Endodermal cell (in vitro differentiated cells): ENCODE results near the gene BARX2. TPM values are rescaled to one million over a fixed set of nuclear protein-coding genes. Genes with fewer than 3 reads are reported as not detected.
"Not testable (repeated sequence)": the region's sequence is repeated elsewhere in the genome, so short reads cannot be mapped to it uniquely, and the experiment has no call there.

Experiments
- DNase-seq: peaks from one replicate; pipeline ENCODE4 v3.0.0-alpha.2; 2017
- H3K27ac ChIP-seq: 2 replicates; pipeline ENCODE4 v1.5.1; 2013; ENCODE audit warnings: mild to moderate bottlenecking, low read depth, low read length, moderate library complexity
- H3K27me3 ChIP-seq: 2 replicates; pipeline ENCODE4 v1.6.1; 2013; ENCODE audit warnings: mild to moderate bottlenecking, low read length, moderate library complexity; ENCODE audit not compliant: insufficient read depth, control insufficient read depth, poor library complexity, severe bottlenecking
- H3K36me3 ChIP-seq: 2 replicates; pipeline ENCODE4 v1.7.0; 2013; ENCODE audit warnings: mild to moderate bottlenecking, low read length, moderate library complexity; ENCODE audit not compliant: control insufficient read depth, insufficient read depth
- H3K4me1 ChIP-seq: one replicate; pipeline ENCODE4 v1.7.0; 2013; ENCODE audit warnings: low read length; ENCODE audit not compliant: control insufficient read depth, insufficient read depth
- H3K4me3 ChIP-seq: 2 replicates; pipeline ENCODE4 v1.5.1; 2013; ENCODE audit warnings: mild to moderate bottlenecking, low read length, moderate library complexity
- H3K9ac ChIP-seq: 2 replicates; pipeline ENCODE4 v1.6.1; 2013; ENCODE audit warnings: mild to moderate bottlenecking, low read length, moderate library complexity; ENCODE audit not compliant: poor library complexity, severe bottlenecking; ENCODE audit errors: extremely low read depth
- H3K9me3 ChIP-seq: 2 replicates; pipeline ENCODE4 v1.6.1; 2013; ENCODE audit warnings: mild to moderate bottlenecking, low read length, moderate library complexity; ENCODE audit not compliant: control insufficient read depth
- H3K27ac Mint-ChIP-seq: 2 replicates; pipeline ENCODE4 v1.8.0; 2020; ENCODE audit warnings: mixed read lengths
- H3K27me3 Mint-ChIP-seq: 2 replicates; pipeline ENCODE4 v1.8.0; 2021; ENCODE audit warnings: mild to moderate bottlenecking, mixed read lengths; ENCODE audit not compliant: insufficient read depth
- H3K36me3 Mint-ChIP-seq: 2 replicates; pipeline ENCODE4 v1.8.0; 2020; ENCODE audit warnings: low read depth, mixed read lengths
- H3K4me1 Mint-ChIP-seq: 2 replicates; pipeline ENCODE4 v1.8.0; 2020; ENCODE audit warnings: mixed read lengths
- H3K4me3 Mint-ChIP-seq: 2 replicates; pipeline ENCODE4 v1.8.0; 2020; ENCODE audit warnings: mild to moderate bottlenecking, moderate library complexity, mixed read lengths
- H3K9me3 Mint-ChIP-seq: 2 replicates; pipeline ENCODE4 v1.8.0; 2020; ENCODE audit warnings: mild to moderate bottlenecking, mixed read lengths
- WGBS, 2 experiments: methylation state at CpG; one replicate each; pipeline versions ENCODE4 v1.1.5 to v1.1.7; 2013; ENCODE audit warnings: missing lambda C conversion rate in 2 of 2, mixed read lengths in 1 of 2; ENCODE audit not compliant: insufficient coverage in 1 of 2, insufficient read length in 1 of 2; 5-methylcytosine and 5-hydroxymethylcytosine counted together
- long read RNA-seq, 4 experiments: library from polyadenylated mRNA in 2 of 4; library from RNA in 1 of 4; library from capped mRNA in 1 of 4; stranded (forward) in 3 of 4; unstranded in 1 of 4; transcript quantifications; one replicate each; pipeline ENCODE4 v2.0.0, GENCODE V29; 2020 to 2021; ENCODE audit warnings: inconsistent platforms in 1 of 4
- polyA plus RNA-seq, 2 experiments: library from polyadenylated mRNA; stranded (reverse); fragments of 50-300 nt; gene quantifications; one replicate each; pipeline ENCODE4 v1.2.3, GENCODE V29; 2013
- total RNA-seq, 2 donors: library from RNA; stranded (reverse); fragmentation: NEBNext Ultra II Directional in 1 of 2; extraction: Animal tissue kit (Norgen Biotek cat#: 25700) in 1 of 2; gene quantifications; 2 replicates in 1 of 2; 3 replicates in 1 of 2; pipeline ENCODE4 v1.2.1, GENCODE V29; 2021
- TF ChIP-seq, protein P1 (sequence below): fragments of 200-600 bp; sonication (generic); conservative IDR thresholded peaks from 2 replicates; pipeline ENCODE4 v1.5.0; 2021; ENCODE audit warnings: antibody characterized with exemption, mild to moderate bottlenecking

The BARX2 gene, protein sequence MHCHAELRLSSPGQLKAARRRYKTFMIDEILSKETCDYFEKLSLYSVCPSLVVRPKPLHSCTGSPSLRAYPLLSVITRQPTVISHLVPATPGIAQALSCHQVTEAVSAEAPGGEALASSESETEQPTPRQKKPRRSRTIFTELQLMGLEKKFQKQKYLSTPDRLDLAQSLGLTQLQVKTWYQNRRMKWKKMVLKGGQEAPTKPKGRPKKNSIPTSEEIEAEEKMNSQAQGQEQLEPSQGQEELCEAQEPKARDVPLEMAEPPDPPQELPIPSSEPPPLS
- total RNA-seq, result not detected
- polyA plus RNA-seq (2013, experiment 1 of 2), result not detected
- not detected for polyA plus RNA-seq (2013, experiment 2 of 2)
- long read RNA-seq, experiment 1, result 0 reads
- long read RNA-seq, experiment 2, partial matches to known transcripts, result 0 of 1 reads
- long read RNA-seq, experiment 2, other reads (novel, unspliced or antisense), result 1 of 1 reads
- long read RNA-seq, experiment 3, result 0 reads
- long read RNA-seq, experiment 4, result 0 reads

- whole genome bisulfite sequencing, 2 experiments, result 5 to 12% methylated on average over 21 to 81 of the region's 81 CpGs
- H3K27me3 Mint-ChIP-seq, result peaks cover 93% of the 10 kb centered on the region
- H3K4me1 ChIP-seq, result no peaks in the 10 kb centered on the region
- peak within 1 kb of the TSS; percentile 79 for H3K4me3 ChIP-seq
- H3K4me3 Mint-ChIP-seq, result peak within 1 kb of the TSS; percentile 61
- no peaks in the 10 kb centered on the region for H3K36me3 ChIP-seq
- no peaks in the 10 kb centered on the region for H3K9me3 Mint-ChIP-seq
- H3K27ac Mint-ChIP-seq, result peak within 1 kb of the TSS; percentile 44
- TF ChIP-seq, protein P1, sequence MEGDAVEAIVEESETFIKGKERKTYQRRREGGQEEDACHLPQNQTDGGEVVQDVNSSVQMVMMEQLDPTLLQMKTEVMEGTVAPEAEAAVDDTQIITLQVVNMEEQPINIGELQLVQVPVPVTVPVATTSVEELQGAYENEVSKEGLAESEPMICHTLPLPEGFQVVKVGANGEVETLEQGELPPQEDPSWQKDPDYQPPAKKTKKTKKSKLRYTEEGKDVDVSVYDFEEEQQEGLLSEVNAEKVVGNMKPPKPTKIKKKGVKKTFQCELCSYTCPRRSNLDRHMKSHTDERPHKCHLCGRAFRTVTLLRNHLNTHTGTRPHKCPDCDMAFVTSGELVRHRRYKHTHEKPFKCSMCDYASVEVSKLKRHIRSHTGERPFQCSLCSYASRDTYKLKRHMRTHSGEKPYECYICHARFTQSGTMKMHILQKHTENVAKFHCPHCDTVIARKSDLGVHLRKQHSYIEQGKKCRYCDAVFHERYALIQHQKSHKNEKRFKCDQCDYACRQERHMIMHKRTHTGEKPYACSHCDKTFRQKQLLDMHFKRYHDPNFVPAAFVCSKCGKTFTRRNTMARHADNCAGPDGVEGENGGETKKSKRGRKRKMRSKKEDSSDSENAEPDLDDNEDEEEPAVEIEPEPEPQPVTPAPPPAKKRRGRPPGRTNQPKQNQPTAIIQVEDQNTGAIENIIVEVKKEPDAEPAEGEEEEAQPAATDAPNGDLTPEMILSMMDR, result peak; percentile 79
- DNase-seq, result peak; percentile 91
- no peaks in the 10 kb centered on the region for H3K9me3 ChIP-seq
- no peak within 1 kb of the TSS for H3K27ac ChIP-seq
- H3K27me3 ChIP-seq, result peaks cover 83% of the 10 kb centered on the region
- H3K9ac ChIP-seq, result no peak within 1 kb of the TSS
- peaks cover 6% of the 10 kb centered on the region for H3K4me1 Mint-ChIP-seq
- H3K36me3 Mint-ChIP-seq, result no peaks in the 10 kb centered on the region
Observed at GRCh38 chr11:129375751-129376657, at the start of gene BARX2. TSS of gene BARX2 (plus strand) at chr11:129375848. CDS start at chr11:129376036, 188 bp downstream.

GRCh38 chr11:129326921-129327320, 48.7 kb upstream of the BARX2 start:
- H3K36me3 Mint-ChIP-seq, result peaks cover 2% of the 10 kb centered on the region

GRCh38 chr11:129327708-129328107, 47.9 kb upstream of the BARX2 start:
- not testable (repeated sequence) for H3K27me3 ChIP-seq, H3K36me3 ChIP-seq, DNase-seq, H3K27me3 Mint-ChIP-seq, H3K9ac ChIP-seq, H3K36me3 Mint-ChIP-seq, H3K9me3 ChIP-seq, H3K4me3 ChIP-seq, H3K4me3 Mint-ChIP-seq, H3K9me3 Mint-ChIP-seq, H3K27ac ChIP-seq, H3K27ac Mint-ChIP-seq, H3K4me1 ChIP-seq
- 87 to 96% methylated on average over 3 to 4 of the region's 4 CpGs for WGBS, 2 experiments
- TF ChIP-seq, protein P1, result peak; percentile 38
- peaks cover 24% of the 10 kb centered on the region for H3K4me1 Mint-ChIP-seq

More at GRCh38 chr11:129326921-129327320, 48.7 kb upstream of the BARX2 start:
- no peak overlapping the region for H3K9ac ChIP-seq
- TF ChIP-seq, protein P1, result no peak
- Mint-ChIP-seq H3K9me3 (peaks cover 5% of the 10 kb centered on the region), H3K4me1 (peaks cover 24% of the 10 kb centered on the region), H3K27me3 (no peaks in the 10 kb centered on the region), H3K4me3 (no peak overlapping the region), H3K27ac (no peak overlapping the region)
- 92 to 100% methylated on average over 1 of the region's 2 CpGs for WGBS, 2 experiments
- no peaks in the 10 kb centered on the region for H3K27me3 ChIP-seq
- no peak overlapping the region for H3K27ac ChIP-seq
- H3K4me1 ChIP-seq, result peaks cover 9% of the 10 kb centered on the region
- no peak for DNase-seq
- no peaks in the 10 kb centered on the region for H3K9me3 ChIP-seq
- no peaks in the 10 kb centered on the region for H3K36me3 ChIP-seq
- H3K4me3 ChIP-seq, result no peak overlapping the region
